B cell (primary cell): Measurements from ENCODE around the gene SNX12.

Experiments
- EZH2 ChIP-seq: IDR thresholded peaks from 2 replicates; pipeline ENCODE4 v1.6.1; 2012; ENCODE audit warnings: borderline replicate concordance, low read depth, mild to moderate bottlenecking, moderate library complexity, low read length; ENCODE audit not compliant: insufficient read depth, poor library complexity, severe bottlenecking
- TF ChIP-seq, protein P1 (sequence below): fragments of 200-600 bp; IDR thresholded peaks from one replicate; pipeline ENCODE4 v1.8.0; 2022; ENCODE audit warnings: antibody characterized with exemption, mild to moderate bottlenecking

- no peak for TF ChIP-seq EZH2
- TF ChIP-seq, protein P1, sequence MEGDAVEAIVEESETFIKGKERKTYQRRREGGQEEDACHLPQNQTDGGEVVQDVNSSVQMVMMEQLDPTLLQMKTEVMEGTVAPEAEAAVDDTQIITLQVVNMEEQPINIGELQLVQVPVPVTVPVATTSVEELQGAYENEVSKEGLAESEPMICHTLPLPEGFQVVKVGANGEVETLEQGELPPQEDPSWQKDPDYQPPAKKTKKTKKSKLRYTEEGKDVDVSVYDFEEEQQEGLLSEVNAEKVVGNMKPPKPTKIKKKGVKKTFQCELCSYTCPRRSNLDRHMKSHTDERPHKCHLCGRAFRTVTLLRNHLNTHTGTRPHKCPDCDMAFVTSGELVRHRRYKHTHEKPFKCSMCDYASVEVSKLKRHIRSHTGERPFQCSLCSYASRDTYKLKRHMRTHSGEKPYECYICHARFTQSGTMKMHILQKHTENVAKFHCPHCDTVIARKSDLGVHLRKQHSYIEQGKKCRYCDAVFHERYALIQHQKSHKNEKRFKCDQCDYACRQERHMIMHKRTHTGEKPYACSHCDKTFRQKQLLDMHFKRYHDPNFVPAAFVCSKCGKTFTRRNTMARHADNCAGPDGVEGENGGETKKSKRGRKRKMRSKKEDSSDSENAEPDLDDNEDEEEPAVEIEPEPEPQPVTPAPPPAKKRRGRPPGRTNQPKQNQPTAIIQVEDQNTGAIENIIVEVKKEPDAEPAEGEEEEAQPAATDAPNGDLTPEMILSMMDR, result no peak
These were observed 40.9 kb upstream of the SNX12 start for GRCh38 chrX:71109051-71109450.
